Mucosa of descending colon (tissue), 3 donors: ENCODE measurements around the gene TMEM135. TPM values are rescaled to one million over a fixed set of nuclear protein-coding genes. Genes with fewer than 3 reads are reported as not detected.

Experiments used
- ATAC-seq: fragments of 200-7000 bp; cut with Tn5 transposase; one replicate; pipeline ENCODE4 v1.9.1; 2020; ENCODE audit warnings: mild to moderate bottlenecking, moderate library complexity
- DNase-seq, 3 donors: peaks; one replicate each; pipeline ENCODE4 v3.0.0-alpha.2; 2020
- H3K36me3 ChIP-seq: fragments of 200-600 bp; one replicate; pipeline ENCODE4 v1.8.0; 2021; ENCODE audit warnings: low read depth, mild to moderate bottlenecking
- H3K4me1 ChIP-seq: fragments of 200-600 bp; one replicate; pipeline ENCODE4 v1.8.0; 2021; ENCODE audit warnings: low read depth, mild to moderate bottlenecking
- H3K4me3 ChIP-seq: fragments of 200-600 bp; one replicate; pipeline ENCODE4 v1.8.0; 2021; ENCODE audit warnings: mild to moderate bottlenecking
- H3K9me3 ChIP-seq: fragments of 200-600 bp; one replicate; pipeline ENCODE4 v1.8.0; 2021; ENCODE audit warnings: mild to moderate bottlenecking
- CTCF ChIP-seq: fragments of 200-600 bp; IDR thresholded peaks from one replicate; pipeline ENCODE4 v1.8.0; 2022; ENCODE audit warnings: antibody characterized with exemption, mild to moderate bottlenecking
- intact Hi-C, 2 donors: fragments of 100-400 bp; cut with DNase I in 1 of 2; cut with micrococcal nuclease in 1 of 2; formaldehyde crosslinking; loops; one replicate each; pipeline versions ENCODE4 v1.11.0 to v1.11.1; 2022; cut with DNase I, micrococcal nuclease
- total RNA-seq, 3 donors: library from RNA; stranded (reverse); fragmentation: NEBNext Ultra II Directional in 2 of 3; extraction: Animal tissue kit (Norgen Biotek cat#: 25700) in 2 of 3; gene quantifications; one replicate each; pipeline versions ENCODE4 v1.2.1 to v1.2.4, GENCODE V29; 2021 to 2023
- donor health status: DM: no; HTN: no; CAD: no; lungs with moderate emphysema.
- donor health status: DM: no; HTN: no; CAD: no.
- donor health status: DM: no; HTN: yes; CAD: no.

TMEM135 gene
- total RNA-seq, 3 donors from 2014 or later: 32.8 to 37.6 (median 37.0) TPM

DNA sequence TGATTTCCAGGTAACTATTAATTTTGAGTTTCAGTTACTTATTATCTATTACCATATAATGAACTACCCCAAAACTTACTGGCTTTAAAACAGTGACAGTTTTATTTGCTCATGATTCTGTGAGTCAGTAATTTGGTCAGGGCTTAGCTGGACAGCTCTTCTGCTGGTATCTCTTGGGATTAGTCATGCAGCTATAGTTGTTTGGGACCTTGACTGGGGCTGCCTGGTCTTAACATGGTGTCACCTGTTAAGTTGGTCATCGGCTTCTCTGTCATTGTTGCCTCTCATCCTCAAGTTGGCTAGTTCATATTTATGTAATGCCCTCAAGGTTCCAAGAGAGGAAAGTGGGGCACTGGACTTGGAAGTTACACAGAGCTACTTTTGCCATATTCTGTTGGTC, 177.5 kb downstream of the TMEM135 start:
- TF ChIP-seq CTCF: no peak
- no peaks in the 10 kb centered on the region for H3K9me3 ChIP-seq
- DNase-seq (no peak), ATAC-seq (no peak)
- intact Hi-C loops: no loop called here
- H3K4me3 ChIP-seq: no peak overlapping the region
- no peaks in the 10 kb centered on the region for H3K4me1 ChIP-seq
- no peaks in the 10 kb centered on the region for H3K36me3 ChIP-seq

DNA sequence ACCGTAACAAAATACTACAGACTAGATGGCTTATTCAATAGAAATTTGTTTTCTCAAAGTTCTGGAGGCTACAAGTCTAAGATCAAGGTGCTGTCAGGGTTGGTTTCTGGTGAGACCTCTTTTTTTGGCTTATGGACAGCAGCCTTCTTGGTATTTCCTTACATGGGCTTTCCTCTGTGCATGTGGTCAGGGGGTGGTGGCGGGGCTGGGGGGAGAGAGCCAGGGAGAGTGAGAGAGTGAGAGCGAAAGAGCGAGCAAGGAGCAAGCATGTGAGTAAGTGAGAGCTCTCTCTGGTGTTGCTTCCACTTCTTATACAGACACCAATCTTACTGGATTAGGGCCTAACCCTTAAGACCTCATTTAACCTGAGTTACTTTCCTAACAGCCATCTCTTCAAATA, 181.5 kb downstream of the TMEM135 start:
- Histone ChIP-seq H3K4me1 (no peaks in the 10 kb centered on the region), H3K4me3 (no peak overlapping the region), H3K9me3 (no peaks in the 10 kb centered on the region), H3K36me3 (no peaks in the 10 kb centered on the region)
- ATAC-seq (no peak), DNase-seq (no peak)
- no peak for TF ChIP-seq CTCF
- intact Hi-C loops: no loop called here

GRCh38 chr11:87223816-87224215, 186.1 kb downstream of the TMEM135 start:
- no peak for TF ChIP-seq CTCF
- Histone ChIP-seq H3K36me3 (no peaks in the 10 kb centered on the region), H3K4me1 (no peaks in the 10 kb centered on the region), H3K4me3 (no peak overlapping the region), H3K9me3 (no peaks in the 10 kb centered on the region)
- ATAC-seq: no peak
- no peak for DNase-seq
- intact Hi-C loops: no loop called here

DNA sequence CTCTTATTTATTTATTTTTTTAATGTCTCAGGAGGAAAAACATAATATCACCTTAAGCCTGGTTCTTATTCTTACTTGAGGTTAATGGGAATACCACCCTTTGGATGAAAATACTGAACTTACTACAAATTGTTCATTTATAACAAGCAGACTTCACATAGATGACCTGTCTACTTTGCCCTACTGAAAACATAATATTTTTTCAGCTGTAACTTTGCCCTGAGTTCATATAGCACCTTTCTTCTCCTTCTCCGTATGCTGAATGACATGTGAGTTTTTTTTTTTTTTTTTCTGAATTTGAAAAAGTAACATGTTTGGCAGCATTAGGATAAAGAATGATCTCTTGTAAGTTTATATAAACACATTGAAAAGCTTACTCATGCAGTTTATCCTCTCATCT, 186.8 kb downstream of the TMEM135 start:
- Histone ChIP-seq H3K36me3 (no peaks in the 10 kb centered on the region), H3K9me3 (no peaks in the 10 kb centered on the region), H3K4me1 (no peaks in the 10 kb centered on the region), H3K4me3 (no peak overlapping the region)
- no peak for DNase-seq
- TF ChIP-seq CTCF: no peak
- ATAC-seq: no peak
- intact Hi-C loops: no loop called here

- DNase-seq (no peak), ATAC-seq (no peak)
- Histone ChIP-seq H3K36me3 (no peaks in the 10 kb centered on the region), H3K4me3 (no peak overlapping the region), H3K4me1 (no peaks in the 10 kb centered on the region), H3K9me3 (peaks cover 11% of the 10 kb centered on the region)
- intact Hi-C loops: no loop called here
- TF ChIP-seq CTCF: no peak
These were observed 191.1 kb downstream of the TMEM135 start for GRCh38 chr11:87228820-87229219.

- Histone ChIP-seq H3K4me1 (no peaks in the 10 kb centered on the region), H3K4me3 (no peak overlapping the region), H3K9me3 (peaks cover 11% of the 10 kb centered on the region), H3K36me3 (no peaks in the 10 kb centered on the region)
- intact Hi-C loops: no loop called here
- no peak for TF ChIP-seq CTCF
- DNase-seq (no peak), ATAC-seq (no peak)
These were observed 193.3 kb downstream of the TMEM135 start for GRCh38 chr11:87230995-87231394.
